PC-9 (cell line): Measurements from ENCODE around the gene ZBTB1. TPM values are rescaled to one million over a fixed set of nuclear protein-coding genes. Genes with fewer than 3 reads are reported as not detected.
A peak's percentile ranks its signal among the peaks of the same experiment; 100 is the strongest.

Experiments used
- BruUV-seq: library from RNA; stranded (reverse); fragments of 400-500 nt; replicated peaks from 2 replicates; lab custom pipeline; 2021; lab: Mats Ljungman, UMichigan
- CTCF ChIA-PET: fragments of 300-600 bp; sonication (Branson Sonifier 250); formaldehyde crosslinking; loops from one replicate; lab custom pipeline; 2022; ENCODE audit warnings: antibody characterized with exemption; lab: Charles Lee
- POLR2A ChIA-PET: fragments of 300-600 bp; sonication (Branson Sonifier 250); formaldehyde crosslinking; loops from one replicate; lab custom pipeline; 2022; ENCODE audit warnings: antibody characterized with exemption; ENCODE audit not compliant: unreplicated experiment; lab: Charles Lee
- DNase-seq, 2 experiments: peaks; one replicate each; pipeline versions ENCODE4 v3.0.0 to v3.0.0-alpha.2; 2015 to 2022; ENCODE audit warnings: mixed read lengths in 1 of 2
- H2AFZ ChIP-seq: fragments of 200-600 bp; sonication (generic); 2 replicates; pipeline ENCODE4 v1.8.1; 2017; ENCODE audit warnings: antibody characterized with exemption
- H3F3A ChIP-seq: fragments of 200-600 bp; sonication (generic); 2 replicates; pipeline ENCODE4 v1.8.1; 2017; ENCODE audit warnings: antibody characterized with exemption, mild to moderate bottlenecking, low read depth; ENCODE audit not compliant: insufficient read depth
- H3K27ac ChIP-seq: fragments of 200-600 bp; sonication (generic); 2 replicates; pipeline ENCODE4 v1.6.1; 2016; ENCODE audit warnings: mixed run types
- H3K27me3 ChIP-seq: fragments of 200-600 bp; sonication (generic); 2 replicates; pipeline ENCODE4 v1.6.1; 2016; ENCODE audit warnings: low read depth, mixed run types; ENCODE audit not compliant: insufficient read depth
- H3K36me3 ChIP-seq: fragments of 200-600 bp; sonication (generic); 2 replicates; pipeline ENCODE4 v1.6.1; 2016; ENCODE audit warnings: low read depth, mixed run types
- H3K4me1 ChIP-seq: fragments of 200-600 bp; sonication (generic); replicated peaks from 2 replicates; pipeline ENCODE4 v1.6.1; 2016; ENCODE audit warnings: mixed run types; ENCODE audit not compliant: insufficient read depth
- H3K4me2 ChIP-seq: fragments of 200-600 bp; sonication (generic); 2 replicates; pipeline ENCODE4 v1.6.1; 2017; ENCODE audit warnings: mixed run types
- H3K4me3 ChIP-seq: fragments of 200-600 bp; sonication (generic); 2 replicates; pipeline ENCODE4 v1.6.1; 2016; ENCODE audit warnings: mixed run types
- H3K79me2 ChIP-seq: fragments of 200-600 bp; sonication (generic); 2 replicates; pipeline ENCODE4 v1.6.1; 2017; ENCODE audit warnings: low read depth, mixed run types
- H3K9me2 ChIP-seq: fragments of 200-600 bp; sonication (generic); 2 replicates; pipeline ENCODE4 v1.8.1; 2017; ENCODE audit warnings: mild to moderate bottlenecking; ENCODE audit not compliant: insufficient read depth
- H3K9me3 ChIP-seq: fragments of 200-600 bp; sonication (generic); 2 replicates; pipeline ENCODE4 v1.8.1; 2016; ENCODE audit warnings: low read depth; ENCODE audit not compliant: insufficient read depth
- H4K20me1 ChIP-seq: fragments of 200-600 bp; sonication (generic); 2 replicates; pipeline ENCODE4 v1.8.1; 2017; ENCODE audit not compliant: insufficient read depth
- CTCF ChIP-seq: fragments of 200-600 bp; sonication (generic); conservative IDR thresholded peaks from 2 replicates; pipeline ENCODE4 v1.6.1; 2017; ENCODE audit warnings: mixed run types, antibody characterized with exemption, mild to moderate bottlenecking, moderate library complexity
- EZH2 ChIP-seq: fragments of 200-600 bp; sonication (generic); IDR thresholded peaks from 2 replicates; pipeline ENCODE4 v1.8.0; 2017; ENCODE audit warnings: antibody characterized with exemption, low read depth
- intact Hi-C: fragments of 100-400 bp; cut with micrococcal nuclease; formaldehyde crosslinking; loops from one replicate; pipeline ENCODE4 v1.10.0; 2022; ENCODE audit not compliant: unreplicated experiment
- total RNA-seq: library from RNA; stranded (reverse); gene quantifications from 2 replicates; pipeline ENCODE4 v1.2.3, GENCODE V29; 2021

Gene ZBTB1
- total RNA-seq, 1 experiment from 2014 or later = 55.4 TPM

- Histone ChIP-seq H3K9me2 (no peaks in the 10 kb centered on the region), H3K4me1 (peaks cover 27% of the 10 kb centered on the region), H4K20me1 (no peaks in the 10 kb centered on the region), H3F3A (peaks cover 5% of the 10 kb centered on the region; the same call in 1 of the 2 replicates), H3K4me2 (peak overlapping the region; percentile 51), H3K79me2 (no peaks in the 10 kb centered on the region), H3K27me3 (no peaks in the 10 kb centered on the region), H3K9me3 (no peaks in the 10 kb centered on the region), H2AFZ (no peak overlapping the region), H3K27ac (peak overlapping the region; percentile 22; the same call in 1 of the 2 replicates), H3K36me3 (no peaks in the 10 kb centered on the region), H3K4me3 (no peak overlapping the region)
- CTCF ChIA-PET = no interaction called here
- DNase-seq = peak; percentile 43 to 89
- intact Hi-C loops = no loop called here
- no TSS peak for BruUV-seq
- POLR2A ChIA-PET = interaction anchor here (0.6 kb wide), 3 partner anchors 54 to 68 kb away, joined by 3 read pairs; no protein-coding TSS in a partner anchor
- TF ChIP-seq CTCF (no peak), EZH2 (no peak)
Observed at GRCh38 chr14:64562436-64562835, 57.9 kb downstream of the ZBTB1 start.

GRCh38 chr14:64563696-64564095 lies 59.1 kb downstream of the ZBTB1 start:
- TF ChIP-seq EZH2 = no peak
- H3K36me3 ChIP-seq = no peaks in the 10 kb centered on the region
- H3K4me2 ChIP-seq = no peak overlapping the region
- peaks cover 12% of the 10 kb centered on the region for H3F3A ChIP-seq
- H3K27ac ChIP-seq = no peak overlapping the region
- H3K4me1 ChIP-seq = peaks cover 36% of the 10 kb centered on the region
- no peaks in the 10 kb centered on the region for H3K9me3 ChIP-seq
- H4K20me1 ChIP-seq = no peaks in the 10 kb centered on the region
- CTCF ChIA-PET = interaction anchor here (0.7 kb wide), 1 partner anchor 62 kb away, joined by 3 read pairs; no protein-coding TSS in a partner anchor
- no peak overlapping the region for H3K4me3 ChIP-seq
- DNase-seq = no peak
- H3K79me2 ChIP-seq = no peaks in the 10 kb centered on the region
- intact Hi-C loops = no loop called here
- no peaks in the 10 kb centered on the region for H3K9me2 ChIP-seq
- no TSS peak for BruUV-seq
- H3K27me3 ChIP-seq = no peaks in the 10 kb centered on the region
- H2AFZ ChIP-seq = no peak overlapping the region
- POLR2A ChIA-PET = interaction anchor here (0.7 kb wide), 1 partner anchor 230 kb away, joined by 3 read pairs; no protein-coding TSS in a partner anchor

- Histone ChIP-seq H3K79me2 (no peaks in the 10 kb centered on the region), H3K9me2 (no peaks in the 10 kb centered on the region), H4K20me1 (no peaks in the 10 kb centered on the region), H3F3A (peaks cover 23% of the 10 kb centered on the region), H3K4me2 (no peak overlapping the region), H3K36me3 (no peaks in the 10 kb centered on the region), H3K27me3 (no peaks in the 10 kb centered on the region), H3K4me1 (peaks cover 42% of the 10 kb centered on the region), H3K4me3 (no peak overlapping the region), H3K9me3 (no peaks in the 10 kb centered on the region), H3K27ac (no peak overlapping the region), H2AFZ (peak overlapping the region; percentile 43; the same call in 1 of the 2 replicates)
- POLR2A ChIA-PET = no interaction called here
- DNase-seq = no peak
- TF ChIP-seq EZH2 = no peak
- TF ChIP-seq CTCF = no peak
- CTCF ChIA-PET = no interaction called here
- intact Hi-C loops = no loop called here
- no TSS peak for BruUV-seq
Observed at GRCh38 chr14:64566651-64567122, 62.1 kb downstream of the ZBTB1 start.
